ENCODE results near the gene SLC24A3. TPM values are rescaled to one million over a fixed set of nuclear protein-coding genes. Genes with fewer than 3 reads are reported as not detected.

Gene SLC24A3
- total and polyA plus RNA-seq, 7 donors = 0.92 to 20.8 (median 13.5) TPM

GRCh38 chr20:19729672-19730071, 517.2 kb downstream of the SLC24A3 start:
- intact Hi-C loops (cut with DNase I) = no loop called here
- WGBS, 2 donors = 92% methylated on average over 4 of the region's 4 CpGs

GRCh38 chr20:19730706-19731105, 518.3 kb downstream of the SLC24A3 start:
- H3K4me1 ChIP-seq = no peaks in the 10 kb centered on the region
- H3K36me3 ChIP-seq = no peaks in the 10 kb centered on the region
- H3K4me3 ChIP-seq = no peak overlapping the region
- no peak for DNase-seq
- 74 to 87% methylated on average over 7 of the region's 7 CpGs for WGBS, 2 donors
- TF ChIP-seq CTCF (IDR thresholded peaks at IDR 0.05) = no peak
- no peak for TF ChIP-seq EP300 (IDR thresholded peaks at IDR 0.05)
- no peak for TF ChIP-seq POLR2AphosphoS5 (IDR thresholded peaks at IDR 0.05)
- H3K9me3 ChIP-seq = no peaks in the 10 kb centered on the region
- no peaks in the 10 kb centered on the region for H3K27me3 ChIP-seq
- intact Hi-C loops (cut with DNase I) = no loop called here
- no peak overlapping the region for H3K27ac ChIP-seq

More at GRCh38 chr20:19729672-19730071, 517.2 kb downstream of the SLC24A3 start:
- Histone ChIP-seq H3K36me3 (no peaks in the 10 kb centered on the region), H3K4me3 (no peak overlapping the region), H3K9me3 (no peaks in the 10 kb centered on the region), H3K27ac (no peak overlapping the region), H3K4me1 (no peaks in the 10 kb centered on the region), H3K27me3 (no peaks in the 10 kb centered on the region)
- no peak for DNase-seq
- TF ChIP-seq POLR2AphosphoS5 (IDR thresholded peaks at IDR 0.05) = no peak
- TF ChIP-seq EP300 (IDR thresholded peaks at IDR 0.05) = no peak
- no peak for TF ChIP-seq CTCF (IDR thresholded peaks at IDR 0.05)
- TF ChIP-seq POLR2A (IDR thresholded peaks at IDR 0.05) = no peak

GRCh38 chr20:19734811-19735210, 522.4 kb downstream of the SLC24A3 start:
- WGBS, 2 donors = 93% methylated on average over 1 of the region's 1 CpG
- no peak for DNase-seq
- Histone ChIP-seq H3K27ac (peak overlapping the region in 1 of 4 donors; percentile 40), H3K9me3 (no peaks in the 10 kb centered on the region), H3K4me3 (no peak overlapping the region), H3K4me1 (no peaks in the 10 kb centered on the region), H3K36me3 (no peaks in the 10 kb centered on the region), H3K27me3 (no peaks in the 10 kb centered on the region)
- intact Hi-C loops (cut with DNase I) = no loop called here
- TF ChIP-seq POLR2A (IDR thresholded peaks at IDR 0.05) (no peak), EP300 (IDR thresholded peaks at IDR 0.05) (no peak), CTCF (IDR thresholded peaks at IDR 0.05) (no peak), POLR2AphosphoS5 (IDR thresholded peaks at IDR 0.05) (no peak)

- DNase-seq = peak; percentile 85
Observed at GRCh38 chr20:19735446-19735845, 523.0 kb downstream of the SLC24A3 start.

GRCh38 chr20:19737025-19737424, 524.6 kb downstream of the SLC24A3 start:
- Histone ChIP-seq H3K4me3 (no peak overlapping the region), H3K27me3 (peaks cover 0 to 6% (median 0%) of the 10 kb centered on the region in 3 donors), H3K9me3 (no peaks in the 10 kb centered on the region), H3K36me3 (no peaks in the 10 kb centered on the region), H3K27ac (peak overlapping the region in 1 of 4 donors; percentile 8), H3K4me1 (no peaks in the 10 kb centered on the region)
- TF ChIP-seq EP300 (IDR thresholded peaks at IDR 0.05) (no peak), CTCF (IDR thresholded peaks at IDR 0.05) (no peak), POLR2AphosphoS5 (IDR thresholded peaks at IDR 0.05) (peak in 2 of 4 donors; percentile 14 to 44)
- WGBS, 2 donors = 16 to 61% methylated on average over 4 of the region's 4 CpGs
- intact Hi-C loops (cut with DNase I) = no loop called here
- DNase-seq = no peak

More at GRCh38 chr20:19735446-19735845, 523.0 kb downstream of the SLC24A3 start:
- 16 to 17% methylated on average over 6 of the region's 6 CpGs for WGBS, 2 donors
- H3K27me3 ChIP-seq = peaks cover 0 to 5% (median 0%) of the 10 kb centered on the region in 3 donors
- H3K9me3 ChIP-seq = no peaks in the 10 kb centered on the region
- no peaks in the 10 kb centered on the region for H3K36me3 ChIP-seq
- TF ChIP-seq EP300 (IDR thresholded peaks at IDR 0.05) (no peak), POLR2AphosphoS5 (IDR thresholded peaks at IDR 0.05) (peak in 3 of 4 donors; percentile 16 to 26 (median 17))
- no peaks in the 10 kb centered on the region for H3K4me1 ChIP-seq
- intact Hi-C loops (cut with DNase I) = no loop called here
- peak overlapping the region in 1 of 4 donors; percentile 40 for H3K27ac ChIP-seq
- no peak overlapping the region for H3K4me3 ChIP-seq

Measured in sigmoid colon (tissue), 7 donors.